H1 (cell line): Measurements from ENCODE around the gene HORMAD2.

Source experiments
- EGR1 ChIP-seq: IDR thresholded peaks from 2 replicates; pipeline ENCODE4 v1.6.1; 2011; ENCODE audit warnings: low read depth, low read length, borderline replicate concordance
- EP300 ChIP-seq, 2 experiments: IDR thresholded peaks; 1 replicate in 1 of 2; 2 replicates in 1 of 2; pipeline ENCODE4 v1.6.1; 2011 to 2012; ENCODE audit warnings: low read depth in 2 of 2, low read length in 2 of 2, mild to moderate bottlenecking in 2 of 2, borderline replicate concordance in 1 of 2, inconsistent platforms in 1 of 2, moderate library complexity in 1 of 2
- JUN ChIP-seq: IDR thresholded peaks from 2 replicates; pipeline ENCODE4 v1.6.1; 2011; ENCODE audit warnings: low read depth, mild to moderate bottlenecking, improper control_type of control experiment, low read length
- JUND ChIP-seq: IDR thresholded peaks from 2 replicates; pipeline ENCODE4 v1.6.1; 2011; ENCODE audit warnings: mild to moderate bottlenecking, improper control_type of control experiment, low read length
- KDM1A ChIP-seq: fragments of 200-600, 300-600 bp; sonication (generic); IDR thresholded peaks from 2 replicates; pipeline ENCODE4 v1.7.1; 2016; ENCODE audit warnings: mild to moderate bottlenecking, low read length, borderline replicate concordance
- KDM5A ChIP-seq: fragments of 200-600 bp; IDR thresholded peaks from 2 replicates; pipeline ENCODE4 v1.7.1; 2012; ENCODE audit warnings: mild to moderate bottlenecking, low read length, inconsistent platforms, mixed read lengths
- PHF8 ChIP-seq: fragments of 200-600 bp; sonication (generic); conservative IDR thresholded peaks from 2 replicates; pipeline ENCODE4 v1.7.1; 2012; ENCODE audit warnings: low read depth, mild to moderate bottlenecking, inconsistent platforms, low read length, moderate library complexity
- POLR2A ChIP-seq, 2 experiments: IDR thresholded peaks; 1 replicate in 1 of 2; 2 replicates in 1 of 2; pipeline ENCODE4 v1.6.1; 2011; ENCODE audit warnings: low read depth in 2 of 2, low read length in 2 of 2, mild to moderate bottlenecking in 2 of 2; ENCODE audit errors: control extremely low read depth in 1 of 2
- RAD21 ChIP-seq, 2 experiments: IDR thresholded peaks in 1 of 2; conservative IDR thresholded peaks in 1 of 2; 2 replicates each; pipeline ENCODE4 v1.6.1; 2011; ENCODE audit warnings: low read depth in 2 of 2, low read length in 2 of 2, improper control_type of control experiment in 1 of 2, inconsistent platforms in 1 of 2, mild to moderate bottlenecking in 1 of 2, moderate library complexity in 1 of 2
- SP2 ChIP-seq: IDR thresholded peaks from 2 replicates; pipeline ENCODE4 v1.6.1; 2012; ENCODE audit warnings: mild to moderate bottlenecking, low read length, inconsistent platforms
- TAF1 ChIP-seq: IDR thresholded peaks from 2 replicates; pipeline ENCODE4 v1.6.1; 2011; ENCODE audit warnings: mild to moderate bottlenecking, low read depth, low read length
- TF ChIP-seq, protein P1 (sequence below): IDR thresholded peaks from 2 replicates; pipeline ENCODE4 v1.6.1; 2012; ENCODE audit warnings: inconsistent platforms
- TF ChIP-seq, protein P2 (sequence below), 3 experiments: IDR thresholded peaks; 1 replicate in 2 of 3; 2 replicates in 1 of 3; pipeline versions ENCODE4 v1.5.1 to v1.6.1; 2011; ENCODE audit warnings: low read length in 3 of 3, mild to moderate bottlenecking in 3 of 3, inconsistent platforms in 2 of 3, low read depth in 1 of 3, moderate library complexity in 1 of 3; ENCODE audit not compliant: insufficient read depth in 1 of 3; ENCODE audit errors: control extremely low read depth in 1 of 3

DNA sequence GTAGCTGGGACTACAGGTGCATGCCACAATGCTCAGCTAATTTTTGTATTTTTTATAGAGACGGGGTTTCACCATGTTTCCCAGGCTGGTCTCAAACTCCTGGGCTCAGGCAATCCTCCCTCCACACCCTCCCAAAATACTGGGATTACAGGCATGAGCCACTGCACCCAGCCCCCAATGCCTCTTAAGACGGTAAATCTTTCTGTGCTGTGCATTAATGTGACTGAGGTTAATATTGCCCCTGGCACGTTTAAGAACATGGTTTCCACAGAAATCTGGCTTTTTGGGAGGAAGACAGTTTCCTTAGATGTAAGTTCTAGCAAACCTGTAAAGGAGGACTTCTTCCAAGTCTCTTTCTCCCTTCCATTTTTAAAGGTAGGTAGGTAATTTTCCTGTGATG lies 6.1 kb upstream of the HORMAD2 start:
- TF ChIP-seq POLR2A (IDR thresholded peaks at IDR 0.05; ENCODE audit: control extremely low read depth in 1 of 2, low read depth in 2 of 2, low read length in 2 of 2), result no peak
- TF ChIP-seq TAF1, result no peak
- TF ChIP-seq RAD21 (IDR thresholded peaks at IDR 0.05 in 1 of 2, conservative IDR thresholded peaks at IDR 0.05 in 1 of 2; ENCODE audit: low read depth in 2 of 2, low read length in 2 of 2), result no peak
- TF ChIP-seq, protein P1, sequence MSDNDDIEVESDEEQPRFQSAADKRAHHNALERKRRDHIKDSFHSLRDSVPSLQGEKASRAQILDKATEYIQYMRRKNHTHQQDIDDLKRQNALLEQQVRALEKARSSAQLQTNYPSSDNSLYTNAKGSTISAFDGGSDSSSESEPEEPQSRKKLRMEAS, result no peak
- TF ChIP-seq KDM5A, result no peak
- no peak for TF ChIP-seq PHF8
- TF ChIP-seq, protein P2, sequence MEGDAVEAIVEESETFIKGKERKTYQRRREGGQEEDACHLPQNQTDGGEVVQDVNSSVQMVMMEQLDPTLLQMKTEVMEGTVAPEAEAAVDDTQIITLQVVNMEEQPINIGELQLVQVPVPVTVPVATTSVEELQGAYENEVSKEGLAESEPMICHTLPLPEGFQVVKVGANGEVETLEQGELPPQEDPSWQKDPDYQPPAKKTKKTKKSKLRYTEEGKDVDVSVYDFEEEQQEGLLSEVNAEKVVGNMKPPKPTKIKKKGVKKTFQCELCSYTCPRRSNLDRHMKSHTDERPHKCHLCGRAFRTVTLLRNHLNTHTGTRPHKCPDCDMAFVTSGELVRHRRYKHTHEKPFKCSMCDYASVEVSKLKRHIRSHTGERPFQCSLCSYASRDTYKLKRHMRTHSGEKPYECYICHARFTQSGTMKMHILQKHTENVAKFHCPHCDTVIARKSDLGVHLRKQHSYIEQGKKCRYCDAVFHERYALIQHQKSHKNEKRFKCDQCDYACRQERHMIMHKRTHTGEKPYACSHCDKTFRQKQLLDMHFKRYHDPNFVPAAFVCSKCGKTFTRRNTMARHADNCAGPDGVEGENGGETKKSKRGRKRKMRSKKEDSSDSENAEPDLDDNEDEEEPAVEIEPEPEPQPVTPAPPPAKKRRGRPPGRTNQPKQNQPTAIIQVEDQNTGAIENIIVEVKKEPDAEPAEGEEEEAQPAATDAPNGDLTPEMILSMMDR (IDR thresholded peaks at IDR 0.05; ENCODE audit: control extremely low read depth in 1 of 3, insufficient read depth in 1 of 3, low read depth in 1 of 3, low read length in 3 of 3), result no peak
- no peak for TF ChIP-seq EP300 (IDR thresholded peaks at IDR 0.05; ENCODE audit: borderline replicate concordance in 1 of 2, low read depth in 2 of 2, low read length in 2 of 2)
- TF ChIP-seq EGR1, result no peak
- TF ChIP-seq JUND, result no peak
- TF ChIP-seq JUN, result no peak
- TF ChIP-seq SP2, result no peak
- TF ChIP-seq KDM1A, result no peak
